ENCODE results near the gene TCERG1L.

Gene TCERG1L

DNA sequence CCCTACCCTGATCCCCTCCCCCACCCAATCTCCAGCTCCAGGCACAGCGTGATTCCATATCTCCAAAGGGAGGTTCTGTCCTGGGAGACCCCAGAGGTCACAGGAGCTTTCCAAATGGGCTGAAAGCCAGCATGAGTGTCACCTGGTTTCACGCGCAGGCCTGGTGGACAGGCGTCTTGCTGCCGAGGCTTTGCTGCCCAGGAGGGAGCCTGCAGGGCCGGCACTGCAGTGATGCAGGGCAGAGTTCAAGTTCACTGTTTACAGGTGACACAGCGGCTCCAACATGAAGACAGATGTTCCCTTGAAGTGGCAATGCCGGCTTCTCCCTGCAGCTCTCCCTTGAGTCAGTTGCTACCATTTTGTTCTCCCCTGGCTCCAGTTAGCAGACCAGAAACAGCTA is 104.3 kb downstream of the TCERG1L start:
- DNase-seq: no peak

DNA sequence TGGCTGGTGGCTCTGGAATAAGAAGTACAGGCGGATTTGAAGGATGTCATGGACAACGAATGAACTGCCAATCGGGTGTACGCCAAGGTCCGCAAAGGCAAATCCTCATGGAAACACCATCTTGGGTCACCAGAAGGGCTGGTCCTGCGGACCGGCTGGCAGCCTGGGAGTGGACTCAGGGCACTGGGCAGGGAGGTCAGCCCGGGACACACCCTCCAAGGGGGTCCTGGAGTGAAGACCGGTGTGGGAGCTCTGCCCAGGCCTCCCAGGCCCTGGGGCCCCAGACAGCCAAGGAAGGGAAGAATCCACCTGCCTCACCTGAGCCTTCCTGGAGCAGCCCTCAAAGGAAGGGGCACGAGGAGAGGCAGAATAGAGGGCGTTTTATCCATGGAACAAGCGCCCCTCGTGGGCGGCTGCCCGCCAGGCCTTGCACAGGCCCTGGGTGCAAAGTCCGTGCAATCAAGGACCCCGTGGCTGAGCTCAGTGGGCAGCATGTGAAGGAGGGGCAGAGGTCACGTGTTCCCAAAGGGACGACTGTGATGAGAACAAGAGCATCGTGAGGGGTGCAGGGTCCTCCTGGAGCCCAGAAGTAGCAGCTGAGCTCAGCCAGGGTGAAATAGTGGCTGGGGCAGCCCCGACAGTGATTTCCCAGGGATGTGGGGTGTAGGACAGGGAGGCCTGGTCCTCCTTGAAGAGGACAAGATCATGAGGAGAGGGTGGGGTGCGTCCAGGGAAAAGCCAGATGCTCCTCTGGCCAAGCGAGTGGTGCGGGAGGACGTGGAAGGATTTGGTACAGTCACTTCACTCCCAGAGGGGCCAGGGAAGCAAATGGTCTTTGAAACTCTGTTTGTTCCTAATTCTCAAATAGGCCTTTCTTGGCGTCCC is 105.2 kb downstream of the TCERG1L start:
- DNase-seq: no peak

DNA sequence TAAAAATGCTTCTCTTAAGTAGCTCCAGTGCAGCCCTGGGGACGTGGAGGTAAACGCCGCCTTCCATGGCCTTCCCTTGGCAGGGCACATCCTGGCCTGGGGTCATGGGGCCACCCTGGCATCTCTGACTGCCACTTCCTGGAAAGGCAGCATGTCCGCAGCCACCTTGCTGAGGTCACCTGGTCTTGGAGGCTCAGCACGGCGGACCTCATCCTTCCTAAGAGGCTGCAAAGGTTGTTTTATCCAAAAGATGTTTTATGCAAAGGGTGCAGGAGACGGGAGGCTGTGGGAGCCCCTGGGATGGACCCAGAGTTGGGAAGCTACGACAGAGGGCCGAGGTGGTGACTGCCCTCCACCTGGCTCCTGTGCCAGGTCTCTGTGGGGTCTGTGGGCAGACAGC is 106.0 kb downstream of the TCERG1L start:
- no peak for DNase-seq

DNA sequence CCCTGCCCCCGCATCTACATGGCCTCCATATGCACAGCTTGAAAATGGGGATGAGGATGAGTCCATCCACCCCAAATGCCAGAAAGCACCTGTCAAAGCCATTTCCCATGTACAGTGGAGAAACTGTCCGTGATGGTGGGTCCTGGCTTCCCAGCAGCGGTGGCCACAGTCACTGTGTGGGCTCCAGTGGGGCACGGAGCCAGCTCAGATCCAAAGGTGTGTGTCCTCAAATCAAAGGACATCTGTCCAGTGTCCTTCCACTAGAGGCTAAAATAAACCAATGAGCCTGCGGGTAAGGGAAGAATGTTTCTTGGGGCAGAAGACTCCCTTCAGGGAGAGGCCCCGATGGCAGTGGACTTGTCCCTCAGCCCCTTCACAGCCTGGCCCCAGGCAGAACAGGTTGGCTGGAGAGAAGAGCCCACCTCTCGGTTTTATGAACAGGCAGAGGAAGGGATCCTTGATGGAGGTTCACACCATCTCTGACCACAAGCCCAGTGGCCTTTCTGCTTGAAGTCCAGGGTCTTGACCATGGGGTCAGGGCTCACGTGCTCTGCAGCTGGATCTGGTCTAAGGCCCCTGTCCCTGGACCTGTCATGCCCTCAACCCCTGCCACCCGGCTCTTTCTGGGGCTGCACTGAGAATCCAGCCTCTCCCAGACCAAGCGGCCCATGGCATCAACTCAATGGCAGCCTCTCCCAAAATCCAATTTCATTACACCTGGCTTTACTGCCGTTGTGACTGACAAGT is 106.9 kb downstream of the TCERG1L start:
- DNase-seq: no peak

DNA sequence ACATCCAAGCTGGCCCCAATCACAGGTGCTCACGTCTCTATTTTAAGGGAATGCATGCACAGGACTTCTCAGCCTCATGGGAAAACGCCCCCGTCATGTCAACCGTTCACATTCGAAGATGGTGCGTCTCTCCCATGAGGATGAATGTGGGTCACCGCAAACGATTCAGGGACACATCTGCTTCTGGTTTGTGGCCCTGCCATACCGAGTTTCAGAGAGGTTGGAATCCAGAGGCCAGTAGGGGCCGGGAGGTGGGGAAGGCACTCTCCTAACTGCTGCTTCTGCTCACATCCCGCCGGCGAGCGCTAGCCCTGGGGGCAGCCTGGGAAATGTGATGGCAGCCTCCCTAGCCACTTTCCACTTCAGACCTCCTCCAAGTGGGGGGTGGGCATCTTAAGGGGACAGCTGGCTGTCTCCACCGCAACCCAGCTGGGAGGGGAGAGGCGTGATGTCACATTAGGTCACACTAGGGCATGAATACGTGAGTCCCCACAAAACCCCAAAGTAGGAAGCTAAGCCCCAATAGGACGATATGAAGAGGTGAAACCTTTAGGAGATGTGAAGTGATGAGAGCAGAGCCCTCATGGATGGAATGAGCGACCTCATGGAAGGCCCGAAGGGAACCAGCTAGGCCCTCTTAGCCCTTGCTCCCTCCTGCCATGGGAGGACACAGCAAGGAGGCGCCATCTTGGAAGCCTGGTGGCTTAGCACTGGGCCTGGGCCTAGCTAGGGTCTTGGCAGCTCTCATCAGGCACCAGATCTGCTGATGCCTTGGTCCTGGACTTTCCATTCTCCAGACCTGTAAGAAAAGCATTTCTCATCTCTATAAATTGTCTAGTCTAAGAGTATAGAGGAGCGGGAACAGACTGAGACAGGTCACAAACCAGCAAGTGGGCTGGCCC is 107.8 kb downstream of the TCERG1L start:
- DNase-seq: no peak

DNA sequence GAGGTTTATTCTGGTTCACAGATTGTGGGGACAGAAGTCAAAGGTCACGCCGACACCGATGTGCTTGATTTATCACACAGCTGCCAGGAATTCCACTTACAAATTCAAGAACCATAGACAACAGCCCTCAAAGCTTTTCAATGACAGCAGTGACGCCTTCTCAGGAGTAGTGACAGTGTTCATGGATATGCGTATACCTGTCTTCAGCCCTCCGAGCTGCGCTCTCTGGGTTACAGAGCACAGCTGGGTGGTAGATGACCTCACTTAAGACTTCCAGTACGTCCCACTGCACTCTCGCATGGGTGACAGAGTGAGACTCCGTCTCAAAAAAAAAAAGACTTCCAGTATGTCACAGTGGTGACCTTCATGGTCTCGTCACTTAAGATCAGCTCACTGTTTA is 108.5 kb downstream of the TCERG1L start:
- DNase-seq: no peak

DNA sequence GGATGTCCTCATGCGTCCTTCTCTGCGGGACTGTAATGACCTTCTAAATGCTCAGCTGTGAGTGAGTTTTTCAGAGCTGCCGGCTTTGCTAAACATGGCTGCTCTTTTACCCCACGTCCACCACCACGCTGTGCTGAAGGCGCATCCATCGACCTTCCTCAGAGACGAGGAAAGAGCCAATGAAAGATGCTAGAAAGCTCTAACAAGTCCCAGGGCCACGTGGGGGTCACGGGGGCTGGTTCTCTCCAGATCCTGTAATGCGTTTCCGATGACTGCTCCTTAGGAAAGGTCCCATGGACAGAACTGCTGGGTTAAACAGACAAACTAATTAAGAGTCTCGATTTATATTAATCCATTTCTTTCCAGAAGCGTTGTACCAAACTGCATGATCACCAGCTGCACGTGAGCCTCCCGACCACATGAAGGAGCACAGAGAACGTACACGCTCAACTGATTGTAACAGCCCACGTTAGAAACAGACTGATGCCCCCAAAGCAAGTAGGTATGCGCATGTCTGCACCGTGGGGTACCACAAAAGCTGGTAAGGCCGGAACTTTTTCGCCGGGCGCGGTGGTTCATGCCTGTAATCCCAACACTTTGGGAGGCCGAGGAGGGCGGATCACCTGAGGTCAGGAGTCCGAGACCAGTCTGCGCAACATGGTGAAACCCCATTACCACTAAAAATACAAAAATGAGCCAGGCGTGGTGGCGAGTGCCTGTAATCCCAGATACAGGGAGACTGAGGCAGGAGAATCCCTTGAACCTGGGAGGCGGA is 109.6 kb downstream of the TCERG1L start:
- no peak for DNase-seq

DNA sequence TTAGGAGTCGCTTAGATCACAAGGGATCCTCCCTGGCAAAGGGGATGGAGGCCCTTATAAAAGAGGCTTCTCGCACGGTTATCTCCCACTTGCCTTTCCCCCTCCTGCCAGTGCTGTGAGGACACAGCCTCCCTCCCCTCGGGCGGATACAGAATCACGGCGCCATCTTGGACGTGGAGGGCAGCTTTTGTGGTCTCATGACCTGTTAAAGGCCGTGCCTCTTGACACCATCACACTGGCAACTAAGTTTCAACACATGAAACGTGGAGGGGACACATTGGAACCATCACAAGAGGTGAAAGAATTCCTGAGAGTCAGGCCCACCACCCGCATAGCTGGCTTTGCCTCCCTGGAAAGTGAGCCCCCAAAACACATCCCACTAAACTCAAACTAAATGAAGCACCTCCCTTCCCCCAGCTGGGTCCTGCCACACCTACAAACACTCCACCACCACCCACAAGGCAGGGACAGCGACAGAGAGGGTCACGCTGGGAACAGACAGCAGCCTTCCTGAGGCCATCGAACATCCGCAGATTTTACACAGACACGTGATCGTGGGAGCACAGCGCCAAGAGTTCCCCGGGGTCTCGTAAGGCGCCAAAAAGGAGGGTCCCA is 110.6 kb downstream of the TCERG1L start:
- no peak for DNase-seq

DNA sequence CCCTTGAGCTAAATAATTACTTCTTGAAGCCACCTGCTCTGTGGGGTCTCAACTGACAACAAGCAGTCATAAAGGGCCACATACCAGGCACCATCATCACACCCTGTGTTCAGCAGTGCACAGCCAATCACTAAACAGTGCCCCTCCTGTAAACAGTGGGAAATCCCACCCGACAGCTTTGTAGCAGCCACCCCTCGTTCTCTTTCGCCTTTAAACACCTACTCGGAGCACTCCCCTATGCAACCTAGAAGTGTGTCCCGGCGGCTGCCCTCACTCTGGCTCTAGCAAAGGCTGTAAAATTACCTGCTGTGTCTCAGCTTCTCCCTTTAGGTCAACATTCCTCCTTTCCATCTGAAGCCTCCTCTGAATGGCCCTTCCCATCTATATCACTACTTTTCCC is 111.9 kb downstream of the TCERG1L start:
- DNase-seq: no peak

DNA sequence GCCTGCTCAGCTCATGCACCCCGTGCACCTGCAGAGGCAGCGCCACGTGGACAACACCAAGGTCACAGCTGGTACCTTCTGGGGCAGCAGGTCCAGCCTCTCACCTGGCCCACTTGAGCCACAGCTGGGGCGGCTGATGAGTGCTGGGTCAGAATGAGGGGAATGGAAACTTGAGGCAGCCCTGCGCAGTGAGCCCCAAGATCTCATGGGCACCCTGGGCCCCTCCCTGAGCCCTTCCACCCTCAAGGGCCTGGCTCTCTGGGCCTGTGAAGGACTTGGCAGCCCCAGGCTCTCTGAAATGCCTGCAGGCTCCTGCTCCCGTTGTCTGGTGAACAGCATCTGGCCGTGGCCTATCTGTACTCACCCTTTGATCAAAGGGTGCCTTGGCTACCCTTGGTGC is 112.7 kb downstream of the TCERG1L start:
- no peak for DNase-seq

DNA sequence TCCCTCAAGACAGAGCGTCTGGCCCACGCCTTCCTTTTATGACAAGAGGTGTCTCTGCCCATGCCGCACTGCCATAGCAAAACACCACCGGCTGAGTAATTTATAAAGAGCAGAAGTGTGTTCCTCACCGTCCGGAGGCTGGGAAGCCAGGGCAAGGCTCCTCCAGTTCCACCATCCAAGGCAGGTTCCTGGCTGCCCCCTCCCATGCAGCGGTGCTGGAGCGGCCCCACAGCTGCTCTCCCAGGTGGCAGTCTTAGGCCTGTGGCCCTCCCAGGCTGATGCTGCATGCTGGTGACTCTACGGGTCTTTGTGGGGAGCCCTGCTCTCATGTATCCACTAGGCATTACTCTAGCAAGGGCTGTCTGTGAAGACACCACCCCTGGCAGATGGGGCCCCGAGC is 113.1 kb downstream of the TCERG1L start:
- no peak for DNase-seq

DNA sequence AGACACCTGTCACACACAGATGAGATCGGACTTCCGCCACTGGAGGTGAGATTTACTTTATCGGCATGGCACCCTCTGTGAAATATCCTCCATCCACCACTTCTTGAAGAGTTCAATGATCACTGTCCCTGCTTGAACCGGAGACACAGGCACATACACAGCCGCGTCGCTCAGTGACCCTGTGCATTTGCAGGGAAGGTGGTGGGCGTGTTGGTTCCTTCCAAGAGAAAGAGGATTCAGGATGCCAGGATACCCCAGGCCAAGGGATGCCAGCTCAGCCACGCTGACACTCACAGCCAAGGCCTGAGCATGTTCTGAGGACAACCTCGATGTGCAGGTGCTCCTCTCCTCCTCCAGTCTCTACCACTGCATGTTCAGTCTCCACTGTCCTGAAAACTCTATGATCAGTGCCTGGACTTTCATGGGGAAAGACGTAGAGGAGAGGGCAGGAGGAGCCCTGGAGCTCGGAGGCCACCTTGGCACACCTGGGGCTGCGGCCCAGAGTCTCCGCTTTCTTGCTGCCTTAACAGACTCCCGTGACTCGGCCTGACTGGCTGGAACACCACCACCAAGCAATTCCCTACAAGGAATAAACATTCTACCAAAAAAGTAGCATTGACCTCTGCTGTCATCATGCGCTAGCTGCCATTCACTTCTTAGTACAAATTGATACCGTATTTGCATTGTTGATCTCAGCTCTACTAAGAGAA is 115.2 kb downstream of the TCERG1L start:
- no peak for DNase-seq

DNA sequence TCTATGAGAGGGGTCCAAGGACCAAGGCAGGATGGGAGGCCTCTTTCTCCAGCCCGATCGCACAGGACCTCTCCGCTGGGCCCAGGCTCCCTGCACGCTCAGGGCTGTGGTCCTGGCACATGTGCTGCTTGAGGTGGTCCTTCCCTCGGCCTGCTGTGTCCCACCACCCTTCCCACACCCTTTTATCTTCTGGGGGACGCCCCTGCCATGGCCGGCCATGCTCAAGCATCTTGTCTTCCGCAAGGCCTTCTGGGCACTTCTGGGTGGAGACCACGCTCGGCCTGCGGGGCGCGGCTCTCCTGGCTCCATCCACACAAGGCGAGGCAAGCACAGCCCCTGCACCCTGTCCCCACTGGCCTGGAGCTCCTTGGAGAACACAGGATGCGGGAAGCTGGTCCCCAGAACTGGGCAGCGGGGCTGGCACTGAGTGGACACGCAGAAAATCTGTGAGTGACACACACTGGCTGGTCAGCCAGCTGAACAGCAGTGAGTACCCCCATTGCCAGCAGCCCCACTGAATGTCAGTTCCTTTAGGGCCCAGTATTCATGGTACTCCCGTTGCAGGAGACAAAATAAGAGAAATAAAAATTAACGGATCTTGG is 115.9 kb downstream of the TCERG1L start:
- DNase-seq: no peak

DNA sequence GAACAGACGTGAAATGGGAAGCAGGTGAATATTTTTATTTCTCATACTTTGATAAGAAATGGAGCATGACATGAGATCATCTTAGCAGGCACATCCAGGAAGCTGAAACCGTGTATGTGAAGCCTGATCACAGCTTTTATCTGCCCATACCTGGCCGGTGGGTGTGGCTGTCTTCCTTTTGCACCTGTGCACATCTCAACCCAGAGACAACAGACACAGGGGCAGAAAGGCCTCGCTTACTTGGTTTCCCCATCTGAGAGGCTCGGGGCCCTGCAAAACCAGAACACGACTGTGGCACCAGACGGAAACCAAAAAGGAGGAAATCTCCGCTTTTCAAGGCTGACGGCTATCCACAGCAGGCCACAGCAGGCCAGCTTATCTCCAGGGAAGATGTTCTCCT is 116.4 kb downstream of the TCERG1L start:
- DNase-seq: no peak

DNA sequence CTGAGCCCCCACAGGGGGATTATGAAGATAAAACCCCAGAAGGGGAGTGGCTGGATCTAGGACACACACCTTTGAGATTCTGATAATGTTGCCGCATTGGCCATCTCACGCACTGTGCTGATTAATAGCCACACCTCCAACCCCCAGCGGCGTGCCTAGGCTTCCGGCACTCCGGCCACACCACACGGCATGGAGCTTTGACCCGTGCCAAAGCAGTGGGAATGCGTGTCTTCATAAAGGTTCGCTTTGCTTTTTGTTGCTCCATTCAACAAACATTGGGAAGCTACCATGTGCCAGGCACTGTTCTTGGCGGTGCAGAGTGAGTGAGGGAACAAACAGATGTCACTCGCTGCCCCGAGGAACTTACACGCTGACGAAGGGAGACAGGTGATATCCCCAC is 117.6 kb downstream of the TCERG1L start:
- no peak for DNase-seq

DNA sequence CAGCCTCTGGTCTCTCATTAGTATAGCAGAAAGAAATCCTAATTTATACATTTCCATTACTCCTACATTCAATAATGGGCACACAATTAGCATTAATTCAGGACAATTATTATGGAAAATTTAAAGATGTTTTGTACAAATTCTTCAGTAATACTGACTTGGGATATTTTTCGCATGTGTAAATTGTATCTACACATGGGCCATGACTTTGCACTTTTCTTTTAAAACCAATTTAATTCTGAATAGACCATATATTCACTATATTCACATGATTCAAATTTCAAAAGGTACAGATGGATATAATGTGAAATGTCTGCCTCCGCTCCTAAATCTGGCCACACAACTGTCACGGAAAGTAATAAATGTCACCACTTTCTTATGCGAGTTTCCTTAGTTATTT is 123.0 kb downstream of the TCERG1L start:
- DNase-seq: no peak

DNA sequence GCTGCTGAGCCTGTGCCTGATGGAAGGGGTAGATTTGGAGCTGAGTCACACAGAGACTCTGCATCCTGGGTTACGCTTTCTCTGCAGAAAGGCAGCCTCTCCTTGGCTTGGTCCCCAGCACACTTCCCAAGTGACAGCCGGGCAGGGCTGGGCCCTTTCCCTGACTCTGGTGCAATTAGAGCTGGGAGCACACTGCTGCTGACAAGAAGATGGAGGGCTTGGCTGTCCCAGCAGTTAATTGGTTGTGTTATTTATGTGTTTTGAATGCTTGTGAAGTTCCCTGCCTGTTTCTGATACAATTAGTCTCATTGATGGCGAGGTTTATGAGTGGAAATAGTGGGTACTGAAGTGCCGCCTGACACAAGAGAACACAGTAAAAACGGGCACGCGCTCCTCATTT is 123.6 kb downstream of the TCERG1L start:
- no peak for DNase-seq

DNA sequence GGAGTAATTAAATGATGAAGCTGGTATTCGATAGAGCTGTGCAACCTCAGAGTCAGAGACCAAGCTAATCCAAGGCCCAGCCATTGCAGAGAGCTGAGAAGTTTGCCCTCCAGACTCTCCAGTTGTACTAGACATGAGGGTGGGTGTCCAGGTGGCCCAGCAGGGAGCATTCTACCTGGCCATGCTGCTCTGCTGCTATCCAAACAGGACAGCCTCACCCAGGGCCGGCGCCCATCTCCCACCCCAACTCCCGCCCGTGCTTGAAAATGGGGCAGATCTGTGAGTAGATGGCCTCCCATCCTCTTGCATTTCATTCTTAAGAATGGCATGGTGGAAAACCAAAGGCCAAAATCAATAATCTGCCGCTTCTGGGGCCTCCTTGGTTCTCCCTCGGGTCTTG is 124.2 kb downstream of the TCERG1L start:
- DNase-seq: no peak

DNA sequence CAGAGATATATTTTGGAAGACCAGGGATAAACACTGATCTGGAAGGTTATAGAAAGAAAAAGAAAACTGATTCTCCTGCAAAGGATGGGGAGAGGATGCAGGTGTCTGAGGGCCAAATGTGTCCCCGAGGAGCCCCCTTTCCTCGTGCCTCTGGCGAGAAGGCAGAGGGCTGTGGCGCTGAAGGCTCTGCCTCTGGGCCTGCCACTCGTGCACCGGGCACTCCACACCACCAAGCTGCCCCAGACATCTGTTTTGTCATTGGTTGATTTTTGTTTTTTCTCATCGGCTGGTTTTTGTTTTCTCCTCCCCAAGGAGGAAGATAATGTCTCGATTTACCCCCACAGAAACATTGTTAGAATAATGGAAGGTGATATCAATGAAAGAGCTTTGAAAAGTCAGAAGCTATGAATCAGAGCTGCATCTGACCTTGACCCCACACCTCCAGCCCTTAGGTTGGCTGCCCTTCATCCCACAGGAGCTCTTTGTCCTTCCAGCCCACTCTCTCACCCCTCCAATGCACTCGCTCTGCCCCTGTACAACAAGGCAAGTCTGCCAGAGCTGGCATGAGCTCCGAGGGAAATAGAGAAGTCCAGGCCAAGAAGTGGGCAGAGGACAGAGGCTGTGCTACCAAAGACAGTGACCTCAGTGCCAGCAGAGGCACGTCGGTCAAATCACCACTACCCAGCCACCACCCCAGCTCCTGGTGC is 124.8 kb downstream of the TCERG1L start:
- no peak for DNase-seq

DNA sequence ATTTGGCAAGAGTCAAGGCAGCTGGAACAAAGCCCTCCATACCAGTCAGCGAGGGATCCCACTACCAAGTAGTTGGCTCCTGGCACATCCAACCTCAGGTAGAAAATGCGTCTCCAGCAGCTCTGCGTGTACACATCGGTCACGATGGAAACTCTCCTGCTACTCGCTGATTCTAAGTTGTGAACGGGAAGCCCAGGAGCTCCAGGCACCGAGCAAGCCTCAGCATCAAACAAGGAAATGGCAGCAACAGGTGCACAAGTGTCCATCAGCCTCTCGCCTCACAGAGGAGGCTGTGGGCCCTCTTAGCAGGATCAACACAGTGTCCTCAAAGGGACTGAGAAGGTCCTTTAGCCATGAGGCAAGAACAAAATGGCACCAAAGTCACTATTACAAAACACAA is 127.0 kb downstream of the TCERG1L start:
- DNase-seq: no peak

All from fibroblast of skin of back (primary cell).